Measurements from ENCODE around the gene PATZ1.
A peak's percentile ranks its signal among the peaks of the same experiment; 100 is the strongest.
"Not testable (repeated sequence)": the region's sequence is repeated elsewhere in the genome, so short reads cannot be mapped to it uniquely, and the experiment has no call there.

PATZ1 gene

GRCh38 chr22:31363885-31364465, 17.8 kb upstream of the PATZ1 start:
- no peak overlapping the region for H3K4me3 ChIP-seq (ENCODE audit: control insufficient read depth, low read depth, low read length)
- DNase-seq (ENCODE audit: low read depth) = no peak
- TF ChIP-seq, protein P1, sequence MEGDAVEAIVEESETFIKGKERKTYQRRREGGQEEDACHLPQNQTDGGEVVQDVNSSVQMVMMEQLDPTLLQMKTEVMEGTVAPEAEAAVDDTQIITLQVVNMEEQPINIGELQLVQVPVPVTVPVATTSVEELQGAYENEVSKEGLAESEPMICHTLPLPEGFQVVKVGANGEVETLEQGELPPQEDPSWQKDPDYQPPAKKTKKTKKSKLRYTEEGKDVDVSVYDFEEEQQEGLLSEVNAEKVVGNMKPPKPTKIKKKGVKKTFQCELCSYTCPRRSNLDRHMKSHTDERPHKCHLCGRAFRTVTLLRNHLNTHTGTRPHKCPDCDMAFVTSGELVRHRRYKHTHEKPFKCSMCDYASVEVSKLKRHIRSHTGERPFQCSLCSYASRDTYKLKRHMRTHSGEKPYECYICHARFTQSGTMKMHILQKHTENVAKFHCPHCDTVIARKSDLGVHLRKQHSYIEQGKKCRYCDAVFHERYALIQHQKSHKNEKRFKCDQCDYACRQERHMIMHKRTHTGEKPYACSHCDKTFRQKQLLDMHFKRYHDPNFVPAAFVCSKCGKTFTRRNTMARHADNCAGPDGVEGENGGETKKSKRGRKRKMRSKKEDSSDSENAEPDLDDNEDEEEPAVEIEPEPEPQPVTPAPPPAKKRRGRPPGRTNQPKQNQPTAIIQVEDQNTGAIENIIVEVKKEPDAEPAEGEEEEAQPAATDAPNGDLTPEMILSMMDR (conservative IDR thresholded peaks at IDR 0.05; ENCODE audit: control insufficient read depth, insufficient read depth, low read depth, low read length) = no peak

GRCh38 chr22:31361743-31362142, 15.6 kb upstream of the PATZ1 start:
- no peak for DNase-seq (ENCODE audit: low read depth)
- TF ChIP-seq, protein P1 (conservative IDR thresholded peaks at IDR 0.05; ENCODE audit: control insufficient read depth, insufficient read depth, low read depth, low read length) = no peak
- H3K4me3 ChIP-seq (ENCODE audit: control insufficient read depth, low read depth, low read length) = no peak overlapping the region

GRCh38 chr22:31360029-31360428, 13.9 kb upstream of the PATZ1 start:
- TF ChIP-seq, protein P1 (conservative IDR thresholded peaks at IDR 0.05; ENCODE audit: control insufficient read depth, insufficient read depth, low read depth, low read length) = no peak
- DNase-seq (ENCODE audit: low read depth) = no peak
- H3K4me3 ChIP-seq (ENCODE audit: control insufficient read depth, low read depth, low read length) = no peak overlapping the region

DNA sequence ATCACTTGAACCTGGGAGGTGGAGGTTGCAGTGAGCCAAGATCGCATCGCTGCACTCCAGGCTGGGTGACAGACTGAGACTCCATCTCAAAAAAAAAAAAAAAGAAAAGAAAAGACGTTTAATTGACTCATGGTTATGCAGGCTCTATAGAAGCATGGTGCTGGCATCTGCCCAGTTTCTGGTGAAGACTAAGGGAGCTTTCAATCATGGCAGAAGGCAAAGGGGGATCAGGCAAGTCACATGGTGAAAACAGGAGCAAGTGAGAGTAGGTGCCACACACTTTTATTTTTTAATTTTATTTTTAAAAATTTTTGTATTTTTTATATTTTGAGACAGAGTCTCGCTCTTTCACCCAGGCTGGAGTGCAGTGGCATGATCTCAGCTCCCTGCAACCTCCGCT, 8.4 kb upstream of the PATZ1 start:
- TF ChIP-seq, protein P1 (conservative IDR thresholded peaks at IDR 0.05; ENCODE audit: control insufficient read depth, insufficient read depth, low read depth, low read length) = no peak
- no peak overlapping the region for H3K4me3 ChIP-seq (ENCODE audit: control insufficient read depth, low read depth, low read length)
- DNase-seq (ENCODE audit: low read depth) = no peak

DNA sequence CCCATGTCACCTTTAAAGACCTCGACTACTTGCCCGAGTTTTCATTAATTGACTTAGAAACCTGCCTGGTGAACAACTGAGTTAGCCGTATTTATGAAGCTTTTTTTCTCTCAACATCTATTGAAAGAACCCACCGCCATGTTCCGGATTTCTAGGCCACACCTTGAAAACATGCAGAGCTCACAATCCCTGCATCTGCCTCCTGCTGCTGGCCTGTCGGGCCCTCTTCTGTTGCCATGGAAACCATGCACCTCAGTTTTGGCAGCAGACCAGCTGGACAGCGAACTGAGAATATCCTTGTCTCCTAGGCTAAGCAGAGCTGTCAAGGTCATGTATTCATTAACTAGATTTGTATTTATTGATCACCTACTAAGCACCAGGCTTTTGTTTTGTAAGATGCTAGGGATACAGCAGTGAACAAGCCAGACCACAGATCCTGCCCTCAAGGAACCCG, 4.3 kb upstream of the PATZ1 start:
- DNase-seq (ENCODE audit: low read depth) = peak; percentile 21
- H3K4me3 ChIP-seq (ENCODE audit: control insufficient read depth, low read depth, low read length) = no peak overlapping the region
- TF ChIP-seq, protein P1 (conservative IDR thresholded peaks at IDR 0.05; ENCODE audit: control insufficient read depth, insufficient read depth, low read depth, low read length) = no peak

GRCh38 chr22:31349960-31350359, 3.8 kb upstream of the PATZ1 start:
- H3K4me3 ChIP-seq (ENCODE audit: control insufficient read depth, low read depth, low read length) = no peak overlapping the region
- no peak for DNase-seq (ENCODE audit: low read depth)
- TF ChIP-seq, protein P1 (conservative IDR thresholded peaks at IDR 0.05; ENCODE audit: control insufficient read depth, insufficient read depth, low read depth, low read length) = no peak

GRCh38 chr22:31348766-31349165, 2.6 kb upstream of the PATZ1 start:
- TF ChIP-seq, protein P1 (conservative IDR thresholded peaks at IDR 0.05; ENCODE audit: control insufficient read depth, insufficient read depth, low read depth, low read length) = no peak
- no peak overlapping the region for H3K4me3 ChIP-seq (ENCODE audit: control insufficient read depth, low read depth, low read length)
- DNase-seq (ENCODE audit: low read depth) = no peak

- DNase-seq (ENCODE audit: low read depth) = not testable (repeated sequence)
- H3K4me3 ChIP-seq (ENCODE audit: control insufficient read depth, low read depth, low read length) = peak overlapping the region; percentile 55
Observed at GRCh38 chr22:31348009-31348337, 1.8 kb upstream of the PATZ1 start.
